Panc1 (cell line): Measurements from ENCODE around the gene LIX1L. TPM values are rescaled to one million over a fixed set of nuclear protein-coding genes. Genes with fewer than 3 reads are reported as not detected.

ENCODE experiments used
- ATAC-seq: fragments of 200-7000 bp; cut with Tn5 transposase; 2 replicates; pipeline ENCODE4 v1.9.1; 2020; ENCODE audit warnings: mild to moderate bottlenecking, moderate library complexity
- BruUV-seq: library from RNA; stranded (reverse); fragments of 400-500 nt; replicated peaks from 2 replicates; lab custom pipeline; 2021; lab: Mats Ljungman, UMichigan
- CTCF ChIA-PET: fragments of 300-600 bp; sonication (Branson Sonifier 250); formaldehyde crosslinking; loops from one replicate; lab custom pipeline; 2022; ENCODE audit warnings: antibody characterized with exemption; lab: Charles Lee
- POLR2A ChIA-PET: fragments of 300-600 bp; sonication (Branson Sonifier 250); formaldehyde crosslinking; loops from one replicate; lab custom pipeline; 2022; ENCODE audit warnings: antibody characterized with exemption; lab: Charles Lee
- DNase-seq: peaks from one replicate; pipeline ENCODE4 v3.0.0-alpha.2; 2010; ENCODE audit warnings: low read depth, low spot score
- H3K27ac ChIP-seq: 2 replicates; pipeline ENCODE4 v1.5.1; 2011; ENCODE audit warnings: mild to moderate bottlenecking, low read length, inconsistent platforms
- H3K27me3 ChIP-seq: fragments of 200-500 bp; sonication (Bioruptor generic); 2 replicates; pipeline ENCODE4 v1.6.0; 2014; ENCODE audit warnings: low read length, inconsistent platforms; ENCODE audit not compliant: control insufficient read depth, insufficient read depth
- H3K36me3 ChIP-seq: fragments of 200-500 bp; sonication (Bioruptor generic); 2 replicates; pipeline ENCODE4 v1.5.1; 2014; ENCODE audit warnings: inconsistent platforms, mild to moderate bottlenecking, low read length, moderate library complexity; ENCODE audit not compliant: control insufficient read depth, insufficient read depth
- H3K4me1 ChIP-seq: 2 replicates; pipeline ENCODE4 v1.5.1; 2011; ENCODE audit warnings: inconsistent platforms, mild to moderate bottlenecking, low read length, moderate library complexity; ENCODE audit not compliant: control insufficient read depth, insufficient read depth
- H3K4me3 ChIP-seq, 2 experiments: 2 replicates each; pipeline ENCODE4 v1.5.1; 2011 to 2012; ENCODE audit warnings: low read depth in 2 of 2, low read length in 2 of 2, mild to moderate bottlenecking in 2 of 2, inconsistent platforms in 1 of 2, moderate library complexity in 1 of 2
- H3K9me3 ChIP-seq: fragments of 200-500 bp; sonication (Bioruptor generic); 2 replicates; pipeline ENCODE4 v1.5.1; 2014; ENCODE audit warnings: low read depth, mild to moderate bottlenecking, inconsistent platforms, low read length, moderate library complexity; ENCODE audit not compliant: control insufficient read depth, insufficient read depth
- POLR2AphosphoS5 ChIP-seq: IDR thresholded peaks from 2 replicates; pipeline ENCODE4 v1.6.1; 2012; ENCODE audit warnings: mild to moderate bottlenecking, low read depth, low read length, moderate library complexity
- SIN3A ChIP-seq: IDR thresholded peaks from 2 replicates; pipeline ENCODE4 v1.6.1; 2012; ENCODE audit warnings: low read depth, mild to moderate bottlenecking, low read length, moderate library complexity, borderline replicate concordance; ENCODE audit not compliant: insufficient read depth
- TCF7L2 ChIP-seq: IDR thresholded peaks from 2 replicates; pipeline ENCODE4 v1.6.1; 2011; ENCODE audit warnings: mild to moderate bottlenecking, low read depth, low read length, inconsistent platforms
- in situ Hi-C: cut with HindIII; loops from 2 replicates; pipeline ENCODE4 v1.10.0; 2016; ENCODE audit warnings: low sequenced_read_pairs, low pct_unique_long_range_greater_than_20kb
- intact Hi-C: fragments of 100-400 bp; cut with micrococcal nuclease; formaldehyde crosslinking; loops from one replicate; pipeline ENCODE4 v1.10.0; 2022; ENCODE audit not compliant: unreplicated experiment
- total RNA-seq: library from RNA; stranded (reverse); gene quantifications from one replicate; pipeline ENCODE4 v1.2.1, GENCODE V29; 2021; ENCODE audit not compliant: unreplicated experiment
- TF ChIP-seq, protein P1 (sequence below), 2 experiments: IDR thresholded peaks; 2 replicates each; pipeline ENCODE4 v1.6.1; 2011 to 2012; ENCODE audit warnings: low read depth in 2 of 2, control low read depth in 1 of 2, low read length in 1 of 2, mild to moderate bottlenecking in 1 of 2, moderate library complexity in 1 of 2; ENCODE audit not compliant: insufficient read depth in 1 of 2
- TF ChIP-seq, protein P2 (sequence below): fragments of 450-650 bp; IDR thresholded peaks from 2 replicates; pipeline ENCODE4 v1.5.1; 2017; ENCODE audit warnings: mild to moderate bottlenecking

The LIX1L gene
- total RNA-seq, 1 experiment from 2014 or later, result 23.3 TPM

DNA sequence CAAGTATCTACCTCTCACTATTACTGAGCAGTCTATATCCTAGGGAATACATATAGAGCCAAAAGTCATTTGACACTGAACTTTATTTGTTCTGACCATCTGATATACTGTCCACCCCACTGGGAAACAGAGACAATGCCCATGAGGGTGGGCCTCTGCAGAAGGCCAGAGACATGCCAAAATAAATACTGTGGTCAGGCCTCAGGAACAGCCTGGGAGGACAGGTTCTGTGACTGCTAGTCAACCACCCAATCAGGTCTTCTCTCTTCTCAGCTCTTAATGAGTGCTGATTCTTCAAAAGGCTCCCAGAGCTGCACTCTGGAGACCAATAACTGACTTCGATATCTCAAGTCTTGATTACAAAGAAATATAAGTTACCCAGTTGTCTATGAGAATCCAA is 66.7 kb downstream of the LIX1L start:
- DNase-seq, result no peak
- no peaks in the 10 kb centered on the region for H3K9me3 ChIP-seq
- intact Hi-C loops, result loop anchor here (5.0 kb wide), 2 partner anchors 71 to 121 kb away; partner anchors contain the start of genes ANKRD34A and POLR3GL

DNA sequence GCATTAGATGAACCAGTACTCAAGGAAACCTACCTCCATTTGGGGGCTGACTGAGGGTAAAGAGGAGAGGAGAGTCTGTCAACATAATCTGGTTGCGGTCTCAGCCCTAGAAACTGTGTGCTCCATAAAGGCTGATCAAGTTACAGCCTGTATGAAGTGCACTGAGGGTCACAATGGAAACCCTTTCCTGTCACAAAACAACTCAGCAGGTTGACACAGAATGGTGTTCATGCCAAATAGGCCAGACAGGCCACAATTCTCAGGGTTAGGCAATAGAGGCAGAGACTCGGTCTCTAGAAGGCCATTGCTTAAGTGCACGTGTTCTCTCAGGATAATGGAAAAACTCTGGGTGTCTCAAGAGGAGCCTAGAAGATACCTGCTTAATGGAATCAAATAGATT is 68.1 kb downstream of the LIX1L start:
- Histone ChIP-seq H3K27me3 (peaks cover 3% of the 10 kb centered on the region; the same call in 1 of the 2 replicates), H3K27ac (peak overlapping the region; percentile 12; the same call in 1 of the 2 replicates), H3K9me3 (no peaks in the 10 kb centered on the region), H3K36me3 (no peaks in the 10 kb centered on the region), H3K4me3 (no peak overlapping the region), H3K4me1 (peaks cover 29% of the 10 kb centered on the region)
- in situ Hi-C loops (no loop called here), intact Hi-C loops (loop anchor here (5.0 kb wide), 2 partner anchors 73 to 123 kb away; partner anchors contain the start of genes ANKRD34A and POLR3GL)
- POLR2A ChIA-PET, result no interaction called here
- DNase-seq (no peak), ATAC-seq (no peak)
- CTCF ChIA-PET, result interaction anchor here (0.8 kb wide), 1 partner anchor 43 kb away, joined by 4 read pairs; no protein-coding TSS in a partner anchor
- TF ChIP-seq SIN3A (no peak), POLR2AphosphoS5 (no peak), TCF7L2 (no peak)
- TF ChIP-seq, protein P1, sequence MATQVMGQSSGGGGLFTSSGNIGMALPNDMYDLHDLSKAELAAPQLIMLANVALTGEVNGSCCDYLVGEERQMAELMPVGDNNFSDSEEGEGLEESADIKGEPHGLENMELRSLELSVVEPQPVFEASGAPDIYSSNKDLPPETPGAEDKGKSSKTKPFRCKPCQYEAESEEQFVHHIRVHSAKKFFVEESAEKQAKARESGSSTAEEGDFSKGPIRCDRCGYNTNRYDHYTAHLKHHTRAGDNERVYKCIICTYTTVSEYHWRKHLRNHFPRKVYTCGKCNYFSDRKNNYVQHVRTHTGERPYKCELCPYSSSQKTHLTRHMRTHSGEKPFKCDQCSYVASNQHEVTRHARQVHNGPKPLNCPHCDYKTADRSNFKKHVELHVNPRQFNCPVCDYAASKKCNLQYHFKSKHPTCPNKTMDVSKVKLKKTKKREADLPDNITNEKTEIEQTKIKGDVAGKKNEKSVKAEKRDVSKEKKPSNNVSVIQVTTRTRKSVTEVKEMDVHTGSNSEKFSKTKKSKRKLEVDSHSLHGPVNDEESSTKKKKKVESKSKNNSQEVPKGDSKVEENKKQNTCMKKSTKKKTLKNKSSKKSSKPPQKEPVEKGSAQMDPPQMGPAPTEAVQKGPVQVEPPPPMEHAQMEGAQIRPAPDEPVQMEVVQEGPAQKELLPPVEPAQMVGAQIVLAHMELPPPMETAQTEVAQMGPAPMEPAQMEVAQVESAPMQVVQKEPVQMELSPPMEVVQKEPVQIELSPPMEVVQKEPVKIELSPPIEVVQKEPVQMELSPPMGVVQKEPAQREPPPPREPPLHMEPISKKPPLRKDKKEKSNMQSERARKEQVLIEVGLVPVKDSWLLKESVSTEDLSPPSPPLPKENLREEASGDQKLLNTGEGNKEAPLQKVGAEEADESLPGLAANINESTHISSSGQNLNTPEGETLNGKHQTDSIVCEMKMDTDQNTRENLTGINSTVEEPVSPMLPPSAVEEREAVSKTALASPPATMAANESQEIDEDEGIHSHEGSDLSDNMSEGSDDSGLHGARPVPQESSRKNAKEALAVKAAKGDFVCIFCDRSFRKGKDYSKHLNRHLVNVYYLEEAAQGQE (IDR thresholded peaks at IDR 0.05; ENCODE audit: insufficient read depth in 1 of 2, low read depth in 2 of 2, low read length in 1 of 2), result no peak
- no TSS peak for BruUV-seq

More for the DNA sequence above, 66.7 kb downstream of the LIX1L start:
- Histone ChIP-seq H3K36me3 (no peaks in the 10 kb centered on the region), H3K27ac (peak overlapping the region; percentile 89), H3K27me3 (no peaks in the 10 kb centered on the region), H3K4me3 (no peak overlapping the region), H3K4me1 (peaks cover 25% of the 10 kb centered on the region)
- in situ Hi-C loops, result no loop called here
- no TSS peak for BruUV-seq
- TF ChIP-seq, protein P2, sequence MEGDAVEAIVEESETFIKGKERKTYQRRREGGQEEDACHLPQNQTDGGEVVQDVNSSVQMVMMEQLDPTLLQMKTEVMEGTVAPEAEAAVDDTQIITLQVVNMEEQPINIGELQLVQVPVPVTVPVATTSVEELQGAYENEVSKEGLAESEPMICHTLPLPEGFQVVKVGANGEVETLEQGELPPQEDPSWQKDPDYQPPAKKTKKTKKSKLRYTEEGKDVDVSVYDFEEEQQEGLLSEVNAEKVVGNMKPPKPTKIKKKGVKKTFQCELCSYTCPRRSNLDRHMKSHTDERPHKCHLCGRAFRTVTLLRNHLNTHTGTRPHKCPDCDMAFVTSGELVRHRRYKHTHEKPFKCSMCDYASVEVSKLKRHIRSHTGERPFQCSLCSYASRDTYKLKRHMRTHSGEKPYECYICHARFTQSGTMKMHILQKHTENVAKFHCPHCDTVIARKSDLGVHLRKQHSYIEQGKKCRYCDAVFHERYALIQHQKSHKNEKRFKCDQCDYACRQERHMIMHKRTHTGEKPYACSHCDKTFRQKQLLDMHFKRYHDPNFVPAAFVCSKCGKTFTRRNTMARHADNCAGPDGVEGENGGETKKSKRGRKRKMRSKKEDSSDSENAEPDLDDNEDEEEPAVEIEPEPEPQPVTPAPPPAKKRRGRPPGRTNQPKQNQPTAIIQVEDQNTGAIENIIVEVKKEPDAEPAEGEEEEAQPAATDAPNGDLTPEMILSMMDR, result no peak
- TF ChIP-seq POLR2AphosphoS5 (no peak), SIN3A (no peak), TCF7L2 (no peak)
- TF ChIP-seq, protein P1 (IDR thresholded peaks at IDR 0.05; ENCODE audit: insufficient read depth in 1 of 2, low read depth in 2 of 2, low read length in 1 of 2), result no peak
- CTCF ChIA-PET, result interaction anchor here (0.7 to 1.7 kb wide), 8 partner anchors 11 to 145 kb away, joined by 3 to 15 read pairs (median 4); partner anchors contain the start of genes ANKRD34A, ITGA10, NUDT17 and POLR3GL
- no peak for ATAC-seq
- POLR2A ChIA-PET, result interaction anchor here (0.6 kb wide), 1 partner anchor 28 kb away, joined by 3 read pairs; the partner anchor contains the start of gene PEX11B
